Fibroblast of skin of right quadriceps (primary cell): ENCODE measurements around the gene RELB.
"Not testable (repeated sequence)": the region's sequence is repeated elsewhere in the genome, so short reads cannot be mapped to it uniquely, and the experiment has no call there.

Source experiments
- DNase-seq: peaks from one replicate; pipeline ENCODE4 v3.0.0-alpha.2; 2013

The RELB gene

DNA sequence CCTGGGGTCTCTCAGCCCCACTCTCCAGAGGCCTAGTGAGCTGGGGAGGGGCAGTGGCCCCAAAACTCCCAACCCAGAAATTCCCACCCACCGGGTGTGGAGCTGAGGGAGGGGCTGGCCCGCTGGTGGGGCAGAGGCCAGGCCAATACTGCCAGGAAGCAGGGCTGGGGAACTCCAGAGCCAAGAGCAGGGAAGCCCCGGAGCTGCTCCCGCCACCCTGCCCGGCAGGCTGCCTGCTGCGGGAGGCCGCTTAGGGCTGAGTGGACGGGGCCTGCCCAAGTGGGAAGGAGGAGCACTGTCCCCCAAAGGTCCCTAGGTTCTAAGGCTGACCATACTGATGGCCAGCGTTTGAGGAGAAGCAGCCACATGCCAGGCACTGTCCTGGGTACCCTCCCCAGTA lies 13.0 kb upstream of the RELB start:
- DNase-seq, result no peak

DNA sequence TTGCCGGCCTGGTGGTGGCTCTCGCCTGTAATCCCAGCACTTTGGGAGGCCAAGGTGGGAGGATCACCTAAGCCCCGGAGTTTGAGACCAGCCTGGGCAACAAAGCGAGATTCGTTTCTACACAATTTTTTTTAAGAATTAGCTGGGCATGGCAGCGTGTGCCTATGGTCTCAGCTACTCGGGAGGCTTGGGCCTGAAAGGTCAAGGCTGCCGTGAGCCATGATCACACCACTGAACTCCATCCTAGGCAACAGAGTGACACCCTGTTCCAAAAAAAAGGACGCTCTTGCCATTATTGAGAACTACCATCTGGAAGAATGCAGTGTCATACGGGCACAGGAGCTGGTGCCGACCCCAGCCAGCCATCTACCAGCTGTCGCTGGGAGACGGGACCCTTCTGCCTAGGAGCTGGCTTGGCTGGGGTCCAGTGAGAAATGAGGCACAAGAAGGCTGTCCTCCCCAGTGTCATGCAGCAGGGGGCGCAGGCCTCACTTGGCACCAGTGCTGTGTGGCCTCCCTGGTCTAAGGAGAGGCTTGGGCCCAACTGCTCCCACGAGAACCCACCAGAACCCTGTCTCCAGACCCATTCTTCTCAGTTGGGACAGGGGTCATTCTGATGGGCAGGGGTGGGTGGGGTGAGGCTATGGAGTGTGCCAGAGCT lies 12.2 kb upstream of the RELB start:
- DNase-seq, result peak; percentile 58

DNA sequence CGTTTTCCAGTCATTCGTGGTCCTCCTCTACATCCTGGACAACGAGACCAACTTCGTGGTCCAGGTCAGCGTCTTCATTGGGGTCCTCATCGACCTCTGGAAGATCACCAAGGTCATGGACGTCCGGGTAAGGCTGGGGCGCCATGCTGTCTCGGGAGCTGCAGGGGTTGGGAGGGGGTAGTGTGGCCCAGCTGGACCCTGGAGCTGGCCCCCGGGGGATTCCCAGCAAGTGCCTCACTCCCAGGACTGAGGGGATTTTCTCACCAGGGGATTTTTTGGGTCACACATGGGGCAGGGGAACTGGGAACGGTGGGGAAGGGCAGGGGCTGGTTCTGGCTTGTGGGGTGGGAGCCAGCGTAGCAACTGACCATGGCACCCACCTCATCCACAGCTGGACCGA lies 10.8 kb upstream of the RELB start:
- no peak for DNase-seq

DNA sequence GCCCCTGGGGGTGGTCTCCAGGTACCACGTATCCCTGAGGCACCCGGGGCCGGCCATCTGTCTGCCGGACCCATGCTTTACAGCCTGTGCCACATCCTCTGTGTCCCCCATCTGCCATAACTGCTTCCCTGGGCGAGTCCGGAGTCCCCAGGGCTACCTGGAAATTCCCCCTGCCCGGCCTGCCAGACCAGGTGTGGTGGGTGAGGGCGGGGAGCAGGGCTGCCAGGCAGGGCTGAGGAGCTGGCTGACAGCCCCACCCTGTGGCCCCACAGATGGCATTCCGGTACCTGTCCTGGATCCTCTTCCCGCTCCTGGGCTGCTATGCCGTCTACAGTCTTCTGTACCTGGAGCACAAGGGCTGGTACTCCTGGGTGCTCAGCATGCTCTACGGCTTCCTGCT lies 10.3 kb upstream of the RELB start:
- no peak for DNase-seq

DNA sequence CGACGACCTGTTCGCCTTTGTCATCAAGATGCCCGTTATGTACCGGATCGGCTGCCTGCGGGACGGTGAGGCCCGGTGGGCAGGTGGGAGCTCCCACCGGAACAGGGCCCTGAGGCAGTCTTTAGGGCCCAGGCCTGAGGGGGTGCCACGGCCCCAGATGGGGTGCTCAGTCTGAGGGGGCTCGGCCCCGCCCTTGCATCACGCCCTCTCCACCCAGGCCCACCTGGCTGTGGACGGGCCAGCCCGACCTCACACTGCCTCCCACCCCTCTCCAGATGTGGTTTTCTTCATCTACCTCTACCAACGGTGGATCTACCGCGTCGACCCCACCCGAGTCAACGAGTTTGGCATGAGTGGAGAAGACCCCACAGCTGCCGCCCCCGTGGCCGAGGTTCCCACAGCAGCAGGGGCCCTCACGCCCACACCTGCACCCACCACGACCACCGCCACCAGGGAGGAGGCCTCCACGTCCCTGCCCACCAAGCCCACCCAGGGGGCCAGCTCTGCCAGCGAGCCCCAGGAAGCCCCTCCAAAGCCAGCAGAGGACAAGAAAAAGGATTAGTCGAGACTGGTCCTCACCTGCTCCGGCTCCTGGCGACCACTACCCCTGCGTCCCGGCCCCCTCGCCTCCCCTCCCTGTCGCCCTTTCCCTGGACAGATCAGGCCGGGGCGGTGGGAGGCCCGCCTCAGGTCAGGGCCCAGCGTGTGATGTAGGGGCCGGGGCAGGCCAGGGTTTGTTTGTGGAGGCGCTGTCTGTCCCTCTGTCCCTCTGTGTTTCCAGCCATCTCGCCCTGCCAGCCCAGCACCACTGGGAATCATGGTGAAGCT lies 8.7 kb upstream of the RELB start:
- DNase-seq, result no peak

DNA sequence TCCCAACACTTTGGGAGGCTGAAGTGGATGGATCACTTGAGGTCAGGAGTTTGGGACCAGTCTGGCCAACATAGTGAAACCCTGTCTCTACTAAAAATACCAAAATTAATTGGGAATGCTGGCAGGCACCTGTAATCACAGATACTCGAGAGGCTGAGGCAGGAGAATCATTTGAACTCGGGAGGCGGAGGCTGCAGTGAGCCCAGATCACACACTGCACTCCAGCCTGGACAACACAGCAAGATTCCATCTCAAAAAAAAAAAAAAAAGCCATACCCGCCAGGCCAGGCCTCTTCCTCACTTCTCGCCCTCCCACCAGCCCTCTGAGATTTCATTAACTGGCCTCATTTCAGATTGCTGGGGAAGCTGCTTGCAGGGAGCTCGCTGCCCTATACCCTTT lies 7.7 kb upstream of the RELB start:
- DNase-seq, result no peak

DNA sequence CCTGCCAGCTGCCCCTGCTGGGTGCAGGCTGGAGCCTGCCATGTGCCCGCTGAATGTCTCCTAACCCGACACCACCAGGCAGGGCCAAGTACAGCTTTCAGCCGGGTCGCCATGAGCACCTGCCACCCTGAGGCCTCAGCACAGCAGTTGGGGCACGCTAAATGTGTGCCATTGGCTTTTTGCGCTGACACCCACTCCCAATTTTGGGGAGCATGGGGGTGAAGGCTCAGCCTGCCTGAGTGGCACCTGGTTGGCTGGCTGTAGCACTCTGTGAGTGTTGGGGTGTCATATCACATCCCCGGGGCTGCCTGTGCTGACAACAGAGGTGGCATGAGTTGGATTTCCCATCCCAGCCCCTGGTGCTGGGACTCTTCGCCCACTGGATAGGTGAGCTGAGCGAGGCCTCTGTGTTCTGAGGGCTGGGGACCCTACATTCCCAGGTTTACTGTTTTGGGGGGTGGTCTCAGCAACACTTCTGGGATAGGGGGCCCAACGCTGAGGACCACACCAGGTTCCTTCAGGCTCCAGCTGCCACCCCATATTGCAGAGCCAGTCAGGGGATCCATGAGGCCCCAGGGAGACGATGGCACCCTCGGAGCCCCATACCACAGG lies 7.2 kb upstream of the RELB start:
- no peak for DNase-seq

DNA sequence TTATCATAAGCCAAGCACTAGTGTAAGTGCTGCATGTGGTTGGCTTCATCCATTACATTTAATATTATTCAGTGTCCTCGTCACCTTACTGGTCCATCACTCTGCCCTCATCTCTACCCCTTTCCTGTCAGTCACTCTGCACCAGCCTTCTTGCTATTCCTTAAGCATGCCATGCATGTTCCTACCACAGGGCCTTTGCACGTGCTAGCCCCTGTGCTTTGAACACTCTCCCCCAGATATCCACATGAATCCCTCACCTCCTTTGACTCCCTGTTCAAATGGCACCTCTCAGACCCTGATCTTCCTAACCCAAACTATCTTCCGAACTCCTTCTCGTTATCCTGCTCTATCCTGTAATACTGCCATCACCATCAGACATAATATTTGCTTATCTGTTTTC lies 3.2 kb upstream of the RELB start:
- no peak for DNase-seq

DNA sequence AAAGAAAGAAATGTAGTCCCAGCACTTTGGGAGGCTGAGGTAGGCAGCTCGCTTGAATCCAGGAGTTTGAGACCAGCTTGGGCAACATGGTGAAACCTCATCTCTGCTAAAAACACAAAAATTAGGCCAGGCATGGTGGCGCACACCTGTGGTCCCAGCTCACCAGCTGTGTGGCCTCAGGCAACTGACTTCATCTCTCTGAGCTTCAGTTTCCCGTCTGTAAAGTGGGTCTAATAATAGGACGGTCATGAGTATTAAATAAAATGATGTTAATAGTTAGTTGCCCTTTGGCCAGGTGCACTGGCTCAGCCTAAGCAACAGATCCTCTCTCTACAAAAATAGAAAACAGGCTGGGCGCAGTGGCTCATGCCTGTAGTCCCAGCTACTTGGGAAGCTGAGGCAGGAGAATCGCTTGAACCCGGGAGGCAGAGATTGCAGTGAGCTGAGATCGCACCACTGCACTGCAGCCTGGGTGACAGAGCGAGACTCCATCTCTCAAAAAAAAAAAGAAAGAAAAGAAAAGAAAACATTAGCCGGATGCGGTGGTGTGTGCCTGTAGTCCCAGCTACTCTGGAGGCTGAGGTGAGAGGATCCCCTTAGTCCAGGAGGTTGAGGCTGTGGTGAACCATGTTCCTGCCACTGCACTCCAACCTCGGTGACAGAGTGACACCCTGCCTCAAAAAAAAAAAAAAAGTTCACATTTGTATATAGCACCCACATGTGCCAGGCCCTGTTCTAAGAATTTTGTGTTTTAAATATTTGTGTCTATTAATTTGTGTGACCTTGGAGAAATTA lies 1.9 kb upstream of the RELB start:
- not testable (repeated sequence) for DNase-seq

DNA sequence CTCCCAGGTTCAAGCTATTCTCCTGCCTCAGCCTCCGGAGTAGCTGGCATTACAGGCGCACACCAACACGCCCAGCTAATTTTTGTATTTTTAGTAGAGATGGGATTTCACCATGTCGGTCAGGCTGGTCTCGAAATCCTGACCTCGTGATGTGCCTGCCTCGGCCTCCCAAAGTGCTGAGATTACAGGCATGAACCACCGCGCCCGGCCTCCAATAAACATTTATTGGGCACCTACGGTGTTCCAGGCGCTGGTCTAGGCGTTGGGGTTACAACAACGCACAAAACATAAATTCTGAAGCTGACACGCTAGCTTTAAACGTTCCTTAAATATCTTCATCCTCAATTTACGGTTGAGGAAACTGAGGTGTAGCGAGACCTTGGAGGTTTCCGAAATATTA lies 599 bp upstream of the RELB start:
- not testable (repeated sequence) for DNase-seq

DNA sequence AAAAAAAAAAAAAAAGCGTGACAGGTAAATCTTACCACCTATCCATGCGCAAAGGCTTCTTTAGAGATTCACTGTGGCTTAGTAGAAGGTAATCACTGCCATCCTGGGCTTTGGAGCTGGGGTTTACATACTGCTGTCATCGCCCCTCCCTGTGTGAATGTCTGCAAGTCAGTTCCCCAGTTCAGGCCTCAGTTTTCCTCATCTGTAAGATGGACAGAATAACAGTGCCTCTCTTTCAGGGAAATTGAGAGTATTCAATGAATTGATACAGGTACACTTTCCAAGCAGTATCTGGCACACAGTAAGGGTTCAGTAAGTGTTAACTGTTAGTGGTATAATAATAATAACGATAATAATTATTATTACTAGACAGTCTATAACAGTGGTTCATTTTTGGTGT lies 2.2 kb downstream of the RELB start:
- DNase-seq, result no peak

DNA sequence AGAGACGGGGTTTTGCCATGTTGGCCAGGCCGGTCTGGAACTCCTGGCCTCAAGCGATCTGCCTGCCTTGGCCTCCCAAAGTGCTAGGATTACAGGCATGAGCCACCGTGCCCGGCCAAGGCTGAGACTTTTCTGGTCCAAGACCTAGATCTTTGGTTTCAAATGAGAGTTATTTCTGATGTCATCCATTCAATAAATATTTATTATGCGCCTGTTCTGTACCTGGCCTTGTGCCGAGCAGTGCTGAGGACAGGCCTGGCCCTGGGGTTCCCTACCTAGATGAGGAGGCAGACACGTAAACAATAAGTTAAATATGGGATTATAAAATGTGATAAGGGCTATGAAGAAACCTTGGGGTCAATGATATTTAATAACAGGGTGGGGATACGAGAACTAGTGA lies 4.5 kb downstream of the RELB start:
- no peak for DNase-seq

DNA sequence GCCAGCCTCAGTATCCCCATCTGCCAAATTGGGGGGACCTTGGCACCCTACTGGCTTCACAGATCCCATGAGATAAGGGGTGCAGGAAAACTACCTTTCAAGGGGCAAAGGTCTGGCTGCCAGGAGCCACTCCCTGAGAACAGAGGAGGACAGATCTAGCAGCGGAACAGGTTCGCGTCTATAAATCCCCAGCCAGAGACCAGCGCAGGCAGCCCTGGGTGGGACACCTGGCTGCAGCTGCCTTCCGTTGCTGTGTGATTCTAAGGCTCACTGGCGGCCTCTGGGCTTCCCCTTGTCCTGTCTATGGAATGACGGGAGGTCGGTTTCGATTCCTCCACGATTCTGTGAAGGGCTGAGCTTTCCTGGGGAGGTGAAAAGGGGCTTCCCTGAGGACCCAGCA lies 7.3 kb downstream of the RELB start:
- DNase-seq, result no peak

DNA sequence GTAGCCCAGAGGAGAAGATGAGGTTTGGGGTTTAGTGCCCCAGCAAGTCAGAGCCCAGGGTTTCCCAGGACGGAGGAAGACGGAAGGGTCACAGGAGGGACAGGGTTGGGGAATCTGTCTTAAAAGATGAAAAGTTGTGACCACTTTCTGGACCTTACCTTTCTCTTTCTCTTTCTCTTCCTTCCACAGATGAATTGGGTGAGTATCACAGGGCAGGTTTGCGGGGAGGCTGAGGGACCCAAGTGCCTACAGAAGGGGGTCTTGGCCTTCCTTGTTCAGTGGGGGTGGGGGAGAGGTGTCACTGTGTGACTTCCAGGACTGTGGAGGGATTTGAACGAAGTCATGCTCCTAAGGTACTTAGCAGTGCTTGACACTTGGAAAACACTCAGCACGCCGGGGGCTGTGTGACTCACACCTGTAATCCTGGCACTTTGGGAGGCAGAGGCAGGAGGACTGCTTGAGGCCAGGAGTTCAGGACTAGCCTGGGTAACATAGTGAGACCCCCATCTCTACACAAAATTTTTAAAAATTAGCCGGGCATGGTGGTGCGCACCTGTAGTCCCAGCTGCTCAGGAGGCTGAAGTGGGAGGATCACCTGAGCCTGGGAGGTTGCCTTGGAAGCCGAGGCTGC lies 8.5 kb downstream of the RELB start:
- no peak for DNase-seq

DNA sequence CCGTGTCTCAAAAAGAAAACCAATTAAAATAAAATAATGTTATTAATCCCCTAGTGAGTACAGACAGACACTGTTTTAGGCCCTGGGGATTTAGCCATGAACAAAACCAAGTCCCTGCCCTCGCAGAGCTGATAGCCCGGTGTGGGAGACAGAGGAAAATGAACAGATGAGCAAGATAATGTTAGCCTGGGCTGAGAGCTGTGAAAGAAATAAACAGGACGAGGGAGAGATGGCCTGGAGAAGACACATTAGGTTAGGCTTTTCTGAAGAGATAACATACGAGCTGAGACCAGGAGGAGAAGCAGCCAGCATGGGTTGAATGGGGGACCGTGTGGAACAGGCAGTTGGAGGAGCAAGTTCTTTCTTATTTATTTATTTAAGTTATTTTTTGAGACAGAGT lies 9.0 kb downstream of the RELB start:
- no peak for DNase-seq

DNA sequence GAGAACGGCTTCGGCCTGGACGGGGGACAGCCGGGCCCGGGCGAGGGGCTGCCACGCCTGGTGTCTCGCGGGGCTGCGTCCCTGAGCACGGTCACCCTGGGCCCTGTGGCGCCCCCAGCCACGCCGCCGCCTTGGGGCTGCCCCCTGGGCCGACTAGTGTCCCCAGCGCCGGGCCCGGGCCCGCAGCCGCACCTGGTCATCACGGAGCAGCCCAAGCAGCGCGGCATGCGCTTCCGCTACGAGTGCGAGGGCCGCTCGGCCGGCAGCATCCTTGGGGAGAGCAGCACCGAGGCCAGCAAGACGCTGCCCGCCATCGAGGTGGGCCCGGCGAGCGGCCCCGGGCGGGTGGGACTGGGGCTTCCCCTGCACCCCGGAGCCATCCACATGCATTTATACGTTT lies 10.7 kb downstream of the RELB start:
- DNase-seq, result no peak

DNA sequence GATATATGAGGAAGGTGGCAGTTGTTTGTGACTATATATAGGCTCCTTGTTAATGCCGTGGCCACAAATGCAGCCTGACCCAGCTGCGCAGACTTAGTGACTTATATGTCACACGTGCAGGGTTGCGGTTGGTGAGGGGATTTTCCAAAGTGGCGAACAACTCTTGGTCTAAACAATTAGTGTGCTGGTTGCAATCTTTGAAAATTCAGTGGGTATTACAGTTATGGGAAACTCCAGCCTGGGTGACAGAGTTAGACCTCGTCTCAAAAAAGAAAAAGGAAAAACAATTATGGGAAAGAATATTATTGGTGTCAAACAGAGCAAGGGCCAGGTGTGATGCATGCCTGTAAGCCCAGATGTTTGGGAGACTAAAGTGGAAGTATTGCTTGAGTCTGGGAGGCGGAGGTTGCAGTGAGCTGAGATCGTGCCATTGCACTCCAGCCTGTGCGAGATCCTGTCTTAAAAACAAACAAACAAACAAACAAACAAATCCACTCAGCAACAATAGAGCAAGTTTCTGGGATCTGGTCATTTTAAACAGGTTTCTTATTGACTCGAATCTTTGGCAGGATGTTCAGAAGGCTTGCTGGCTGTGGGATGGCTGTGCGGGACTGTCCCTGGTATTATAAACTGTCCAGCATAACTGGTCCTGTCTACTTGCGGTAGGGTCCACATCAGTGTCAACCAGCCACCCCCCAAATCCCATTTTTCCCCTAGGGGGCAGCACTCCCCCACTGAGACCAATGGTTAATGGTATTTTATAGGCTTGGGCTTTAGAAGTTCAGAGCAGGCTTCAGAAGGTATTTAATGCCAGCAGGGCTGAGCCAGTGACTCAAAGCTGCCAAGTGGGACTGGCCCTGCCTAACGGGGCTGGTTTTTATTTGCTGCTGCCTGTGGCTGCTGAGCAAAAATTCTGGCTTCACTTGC lies 15.4 kb downstream of the RELB start:
- DNase-seq, result peak; percentile 73

DNA sequence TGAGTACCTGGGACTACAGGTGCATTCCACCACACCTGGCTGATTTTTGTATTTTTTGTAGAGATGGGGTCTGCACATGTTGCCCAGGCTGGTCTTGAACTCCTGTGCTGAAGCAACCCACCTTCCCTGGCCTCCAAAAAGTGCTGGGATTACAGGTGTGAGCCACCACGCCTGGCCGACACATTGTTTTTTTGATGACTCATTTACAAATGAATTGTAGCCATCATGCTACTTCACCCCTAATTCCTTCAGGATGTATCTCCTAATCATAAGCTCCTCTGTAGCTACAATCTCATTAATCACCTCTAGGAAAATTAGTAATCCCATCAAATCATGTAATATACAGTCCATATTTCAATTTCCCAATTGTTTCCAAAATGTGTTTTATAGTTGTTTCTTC lies 17.9 kb downstream of the RELB start:
- no peak for DNase-seq

DNA sequence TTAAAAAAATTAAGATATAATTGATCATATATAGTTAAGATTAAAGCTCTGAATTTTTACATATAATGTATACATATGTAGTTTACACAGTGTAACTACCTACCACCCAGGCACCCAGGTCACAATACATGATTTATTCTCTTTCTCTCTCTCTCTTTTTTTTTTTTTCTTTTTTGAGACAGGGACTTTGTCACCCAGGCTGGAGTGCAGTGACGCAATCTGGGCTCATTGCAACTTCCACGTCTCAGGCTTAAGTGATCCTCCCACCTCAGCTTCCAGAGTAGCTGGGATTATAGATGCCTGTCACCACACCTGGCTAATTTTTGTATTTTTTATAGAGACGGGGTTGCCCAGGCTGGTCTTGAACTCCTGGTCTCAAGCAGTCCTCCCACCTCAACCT lies 18.8 kb downstream of the RELB start:
- no peak for DNase-seq

DNA sequence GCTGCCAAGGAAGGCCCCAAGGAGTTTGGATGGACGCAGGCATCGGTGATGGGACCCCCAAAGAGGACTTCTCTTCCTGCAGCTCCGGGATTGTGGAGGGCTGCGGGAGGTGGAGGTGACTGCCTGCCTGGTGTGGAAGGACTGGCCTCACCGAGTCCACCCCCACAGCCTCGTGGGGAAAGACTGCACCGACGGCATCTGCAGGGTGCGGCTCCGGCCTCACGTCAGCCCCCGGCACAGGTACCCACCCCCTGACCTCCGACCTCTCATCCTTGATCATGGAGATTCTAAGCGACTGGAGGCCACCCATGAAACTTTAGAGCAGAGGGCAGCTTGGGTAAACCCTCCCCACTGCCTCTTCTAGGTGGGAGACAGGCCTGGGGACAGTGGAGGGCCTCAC lies 20.7 kb downstream of the RELB start:
- no peak for DNase-seq

DNA sequence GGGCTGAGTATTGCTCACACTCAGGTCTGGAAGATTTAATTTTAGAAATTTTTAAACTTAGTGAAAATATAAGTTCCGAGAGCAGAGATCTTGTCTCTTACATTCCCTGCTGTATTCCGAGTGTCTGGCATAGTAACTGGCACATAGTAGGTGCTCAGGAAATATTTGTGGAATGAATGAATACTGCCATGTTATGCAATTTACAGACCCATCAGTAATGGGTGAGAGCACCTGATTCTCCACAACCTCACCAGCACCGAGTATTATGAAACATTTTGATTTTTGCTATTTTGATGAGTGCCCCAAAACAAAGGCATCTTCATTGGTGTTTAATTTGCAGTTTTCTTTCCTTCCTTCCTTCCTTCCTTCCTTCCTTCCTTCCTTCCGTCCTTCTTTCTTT lies 21.8 kb downstream of the RELB start:
- no peak for DNase-seq

DNA sequence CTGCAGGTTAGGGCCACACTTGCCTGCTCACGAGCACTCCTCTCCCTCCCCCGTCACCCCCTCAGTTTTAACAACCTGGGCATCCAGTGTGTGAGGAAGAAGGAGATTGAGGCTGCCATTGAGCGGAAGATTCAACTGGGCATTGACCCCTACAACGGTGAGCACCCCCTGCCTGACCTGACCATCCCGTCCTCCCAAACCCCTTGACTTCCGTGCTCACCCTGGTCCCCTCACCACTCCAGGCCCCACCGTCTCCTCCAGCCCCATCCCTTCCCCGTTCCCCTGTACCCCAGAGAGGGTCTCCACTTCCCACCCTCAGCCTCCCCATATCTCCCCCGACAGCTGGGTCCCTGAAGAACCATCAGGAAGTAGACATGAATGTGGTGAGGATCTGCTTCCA lies 24.0 kb downstream of the RELB start:
- no peak for DNase-seq
